D721Med (cell line): ENCODE data around the gene WFS1.

Experiments
- DNase-seq: peaks from one replicate; pipeline ENCODE4 v3.0.0; 2011; ENCODE audit warnings: low spot score; ENCODE audit not compliant: insufficient read length
- FAIRE-seq: peaks from 2 replicates; lab custom pipeline; 2011; peaks lifted over from hg19 to GRCh38; lab: Jason Lieb, UNC
- TF ChIP-seq, protein P1 (sequence below): IDR thresholded peaks from 2 replicates; pipeline ENCODE4 v1.5.1; 2012; ENCODE audit warnings: mild to moderate bottlenecking, control low read depth; ENCODE audit not compliant: insufficient read depth; ENCODE audit errors: missing control alignments

Gene WFS1

DNA sequence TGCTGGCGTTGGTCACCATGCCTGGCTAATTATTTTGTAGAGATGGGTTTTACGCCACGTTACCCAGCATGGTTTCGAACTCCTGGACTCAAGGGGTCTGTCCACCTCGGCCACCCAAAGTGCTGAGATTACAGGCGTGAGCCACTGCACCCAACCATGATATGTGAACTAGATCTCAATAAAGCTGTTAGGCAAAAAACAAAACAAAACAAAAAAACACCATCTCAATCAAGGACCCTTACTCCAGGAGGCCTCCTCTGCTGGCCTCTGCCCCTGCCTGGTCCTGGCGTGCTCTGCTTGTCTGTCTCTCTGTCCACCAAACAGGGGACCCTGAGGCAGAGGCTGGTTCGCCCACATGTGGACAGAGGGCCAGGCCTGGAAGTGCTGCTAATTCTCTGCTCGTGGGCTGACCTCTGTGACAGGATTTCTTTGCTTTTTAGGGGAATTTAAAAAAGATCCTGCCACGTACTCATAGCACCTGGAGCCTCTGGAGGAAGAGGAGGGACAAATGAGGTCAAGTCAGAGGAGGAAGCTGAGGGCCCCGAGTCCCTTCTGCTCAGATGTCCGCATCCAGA is 32.7 kb upstream of the WFS1 start:
- DNase-seq (no peak), FAIRE-seq (no peak)
- TF ChIP-seq, protein P1, sequence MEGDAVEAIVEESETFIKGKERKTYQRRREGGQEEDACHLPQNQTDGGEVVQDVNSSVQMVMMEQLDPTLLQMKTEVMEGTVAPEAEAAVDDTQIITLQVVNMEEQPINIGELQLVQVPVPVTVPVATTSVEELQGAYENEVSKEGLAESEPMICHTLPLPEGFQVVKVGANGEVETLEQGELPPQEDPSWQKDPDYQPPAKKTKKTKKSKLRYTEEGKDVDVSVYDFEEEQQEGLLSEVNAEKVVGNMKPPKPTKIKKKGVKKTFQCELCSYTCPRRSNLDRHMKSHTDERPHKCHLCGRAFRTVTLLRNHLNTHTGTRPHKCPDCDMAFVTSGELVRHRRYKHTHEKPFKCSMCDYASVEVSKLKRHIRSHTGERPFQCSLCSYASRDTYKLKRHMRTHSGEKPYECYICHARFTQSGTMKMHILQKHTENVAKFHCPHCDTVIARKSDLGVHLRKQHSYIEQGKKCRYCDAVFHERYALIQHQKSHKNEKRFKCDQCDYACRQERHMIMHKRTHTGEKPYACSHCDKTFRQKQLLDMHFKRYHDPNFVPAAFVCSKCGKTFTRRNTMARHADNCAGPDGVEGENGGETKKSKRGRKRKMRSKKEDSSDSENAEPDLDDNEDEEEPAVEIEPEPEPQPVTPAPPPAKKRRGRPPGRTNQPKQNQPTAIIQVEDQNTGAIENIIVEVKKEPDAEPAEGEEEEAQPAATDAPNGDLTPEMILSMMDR: no peak

DNA sequence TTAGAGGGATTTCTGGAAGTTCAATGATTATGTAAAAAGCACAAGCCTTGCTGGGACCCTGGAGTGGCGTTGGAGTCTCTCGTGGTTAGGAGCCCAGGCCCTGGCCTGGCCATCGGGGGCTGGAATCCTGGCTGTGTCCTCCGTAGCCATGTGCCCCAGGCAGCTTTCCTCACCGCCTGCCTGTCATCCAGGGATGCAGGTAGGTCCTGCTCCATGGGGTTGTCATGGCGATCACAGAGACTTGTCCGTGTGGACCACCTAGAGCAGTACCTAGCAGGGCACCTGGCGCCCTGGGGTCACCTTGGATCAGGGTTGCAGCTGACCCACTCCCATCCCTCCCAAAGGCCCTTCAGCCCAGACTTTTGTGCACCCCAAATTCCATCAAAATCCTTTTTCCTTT is 30.2 kb upstream of the WFS1 start:
- FAIRE-seq (no peak), DNase-seq (no peak)
- TF ChIP-seq, protein P1: no peak

DNA sequence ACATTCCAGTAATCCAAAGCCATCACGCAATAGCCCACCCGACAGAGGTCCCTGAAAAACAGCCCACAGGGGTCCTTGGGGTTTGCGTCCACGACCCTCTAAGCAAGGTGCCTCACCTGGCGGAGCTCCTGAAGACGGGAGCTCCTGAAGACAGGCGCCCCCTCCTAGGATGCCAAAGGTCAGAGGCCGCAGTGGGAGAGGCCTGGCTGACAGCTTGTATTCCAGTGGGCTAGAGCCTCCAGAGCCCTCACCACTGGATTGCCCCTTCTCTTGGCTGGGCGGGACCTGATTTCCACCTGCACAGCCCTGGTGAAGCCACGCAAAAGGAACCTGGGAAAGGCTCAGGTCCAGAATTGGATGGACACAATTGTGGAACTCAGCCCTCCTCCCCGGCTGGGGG is 29.7 kb upstream of the WFS1 start:
- no peak for FAIRE-seq
- no peak for DNase-seq
- TF ChIP-seq, protein P1: no peak

DNA sequence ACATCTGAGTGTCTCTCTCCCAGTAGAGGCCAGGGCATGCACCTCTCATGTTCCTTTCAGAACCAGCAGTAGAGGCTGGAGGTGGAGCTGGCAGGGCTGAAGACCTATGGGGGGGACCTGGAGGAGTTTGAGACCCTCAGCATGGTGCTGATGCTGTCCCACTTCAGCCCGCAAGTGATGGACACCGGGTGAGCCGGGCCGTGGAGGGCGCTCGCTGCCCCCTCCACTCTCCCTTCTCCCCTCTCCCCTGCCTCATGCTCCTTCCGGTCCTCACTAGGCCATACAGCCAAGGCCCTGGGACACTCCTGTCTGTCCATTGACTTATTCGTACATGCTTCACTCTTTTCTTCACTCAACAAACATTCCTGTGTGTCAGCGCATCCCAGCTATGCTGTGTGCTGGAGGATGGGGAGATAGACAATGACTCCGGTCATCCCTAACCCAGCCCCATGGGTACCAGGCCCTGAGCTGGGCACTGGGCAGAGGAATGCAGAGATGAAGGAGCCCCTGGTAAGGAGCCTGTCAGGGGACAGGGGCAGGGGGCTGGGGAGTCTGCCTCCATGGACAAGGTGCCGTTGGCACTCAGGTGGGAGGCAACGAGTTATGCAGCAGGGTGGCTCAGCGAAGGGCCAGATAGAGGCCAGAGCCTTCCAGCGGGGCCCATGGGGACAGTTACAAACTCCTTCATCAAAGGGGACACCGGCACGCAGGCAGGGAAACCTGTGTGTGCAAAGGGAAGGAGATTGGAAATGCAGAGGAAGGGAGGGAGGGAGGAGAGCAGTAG is 28.4 kb upstream of the WFS1 start:
- FAIRE-seq: no peak
- TF ChIP-seq, protein P1: no peak

DNA sequence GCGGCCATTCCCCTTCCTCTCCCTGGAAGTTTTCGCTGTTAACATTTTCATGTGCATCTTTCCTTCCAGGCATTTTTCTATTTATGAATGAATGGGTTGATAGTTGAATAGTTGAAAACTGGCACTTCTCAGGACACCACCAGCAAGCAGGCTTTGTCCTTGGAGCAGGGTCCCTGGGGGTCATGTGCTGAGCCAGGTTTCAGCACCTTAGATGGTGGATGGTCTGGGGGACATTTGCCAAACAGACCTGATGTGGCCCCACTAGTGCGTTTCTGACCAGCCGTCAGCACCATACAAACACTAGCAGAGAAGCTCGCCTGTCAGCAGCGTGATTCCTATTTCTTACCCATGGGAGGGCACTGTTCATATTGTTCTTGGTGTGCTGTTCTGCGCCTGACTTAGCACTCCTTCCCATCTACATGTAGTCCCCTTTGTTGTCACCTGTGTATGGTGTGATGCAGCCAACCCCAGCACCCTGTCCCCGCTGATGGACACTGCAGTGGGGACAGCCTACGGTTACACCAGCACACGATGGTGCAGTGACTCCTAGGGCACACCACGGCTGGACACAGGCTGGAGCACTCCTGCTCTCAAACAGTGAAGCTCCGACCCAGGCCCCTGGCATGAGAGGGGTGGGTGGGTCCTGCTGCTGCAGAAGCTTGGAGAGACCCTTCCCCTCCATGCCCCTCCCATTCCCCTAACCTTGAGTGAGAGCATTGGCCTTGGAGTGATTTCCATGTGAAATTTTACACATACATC is 27.2 kb upstream of the WFS1 start:
- FAIRE-seq (no peak), DNase-seq (no peak)
- TF ChIP-seq, protein P1: no peak

More for the DNA sequence above, 28.4 kb upstream of the WFS1 start:
- DNase-seq: no peak

DNA sequence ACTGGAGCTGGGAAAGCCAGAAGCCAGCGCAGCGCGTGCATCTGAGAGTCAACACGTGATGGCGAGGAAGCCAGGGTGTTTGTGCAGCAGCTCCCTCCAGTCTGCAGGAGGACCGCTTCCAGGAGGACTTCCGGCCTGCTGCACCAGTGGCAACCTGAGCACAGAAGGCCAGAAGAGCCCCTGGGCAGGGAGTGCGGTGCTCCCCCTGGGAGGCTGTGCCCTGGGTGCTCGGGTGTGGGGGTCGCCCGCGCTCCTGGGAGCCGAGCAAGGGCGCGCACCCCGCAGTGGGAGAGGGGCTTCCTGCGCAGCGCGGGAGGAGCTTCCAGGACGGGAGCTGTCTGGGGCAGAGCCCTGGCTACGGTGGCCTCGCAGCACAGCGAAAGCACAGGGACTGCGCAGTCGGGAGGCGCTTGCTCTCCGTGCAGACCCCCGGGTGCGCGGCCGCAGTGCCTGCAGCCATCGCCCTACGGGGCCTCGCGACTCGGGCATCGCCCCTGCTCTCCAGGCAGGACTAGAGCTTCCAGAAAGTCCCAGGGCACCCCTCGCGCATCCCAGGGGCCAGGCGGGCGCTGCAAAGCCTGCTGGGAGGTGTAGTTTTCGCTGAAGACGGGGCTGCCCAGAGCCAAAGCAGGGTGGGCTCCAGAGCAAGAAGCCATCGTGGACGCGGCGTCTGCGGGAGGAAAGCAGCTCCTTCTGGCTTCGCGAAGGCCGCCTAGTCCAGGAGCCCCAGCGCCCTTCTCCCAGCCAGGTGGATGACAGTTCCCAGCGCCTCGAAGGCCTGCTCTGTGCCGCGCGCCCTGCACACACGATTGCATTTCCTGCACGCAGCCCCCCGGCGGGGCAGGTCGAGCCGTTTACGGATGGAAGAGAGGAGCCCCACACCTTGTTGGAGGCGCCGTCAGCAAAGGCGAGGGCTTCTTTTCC is 24.1 kb upstream of the WFS1 start:
- TF ChIP-seq, protein P1: no peak
- no peak for DNase-seq
- no peak for FAIRE-seq
